Stimulated activated CD8-positive, alpha-beta memory T cell treated with anti-CD3 and anti-CD28 coated beads, Interleukin-7, amount 100 ng/mL, for 1 hour (primary cell): ENCODE results near the gene PRTFDC1.
"Not testable (repeated sequence)": the region's sequence is repeated elsewhere in the genome, so short reads cannot be mapped to it uniquely, and the experiment has no call there.

Source experiments
- DNase-seq, 2 donors: peaks; one replicate each; pipeline ENCODE4 v3.0.0-alpha.2; 2020; ENCODE audit warnings: low read depth in 2 of 2

PRTFDC1 gene

GRCh38 chr10:24930427-24930826, 22.0 kb downstream of the PRTFDC1 start:
- DNase-seq: no peak

GRCh38 chr10:24929904-24930303, 22.5 kb downstream of the PRTFDC1 start:
- no peak for DNase-seq

GRCh38 chr10:24929056-24929544, 23.3 kb downstream of the PRTFDC1 start:
- no peak for DNase-seq

GRCh38 chr10:24928163-24928562, 24.2 kb downstream of the PRTFDC1 start:
- DNase-seq: no peak

- DNase-seq: no peak
These were observed 25.8 kb downstream of the PRTFDC1 start for GRCh38 chr10:24926557-24926956.

- no peak for DNase-seq
These were observed 26.6 kb downstream of the PRTFDC1 start for GRCh38 chr10:24925799-24926198.

- not testable (repeated sequence) for DNase-seq
These were observed 27.9 kb downstream of the PRTFDC1 start for GRCh38 chr10:24924483-24924882.

- DNase-seq: not testable (repeated sequence)
These were observed 30.1 kb downstream of the PRTFDC1 start for GRCh38 chr10:24922222-24922868.

GRCh38 chr10:24920907-24921881, 31.2 kb downstream of the PRTFDC1 start:
- DNase-seq: no peak

- not testable (repeated sequence) for DNase-seq
These were observed 32.2 kb downstream of the PRTFDC1 start for GRCh38 chr10:24920192-24920591.

GRCh38 chr10:24919629-24920028, 32.8 kb downstream of the PRTFDC1 start:
- not testable (repeated sequence) for DNase-seq

GRCh38 chr10:24917979-24918378, 34.4 kb downstream of the PRTFDC1 start:
- no peak for DNase-seq

- DNase-seq: no peak
These were observed 34.9 kb downstream of the PRTFDC1 start for GRCh38 chr10:24917493-24917892.

GRCh38 chr10:24916365-24916764, 36.0 kb downstream of the PRTFDC1 start:
- DNase-seq: no peak

- no peak for DNase-seq
These were observed 37.1 kb downstream of the PRTFDC1 start for GRCh38 chr10:24915304-24915703.

GRCh38 chr10:24914148-24914547, 38.3 kb downstream of the PRTFDC1 start:
- DNase-seq: no peak

- no peak for DNase-seq
These were observed 40.2 kb downstream of the PRTFDC1 start for GRCh38 chr10:24912215-24912614.

GRCh38 chr10:24911029-24911428, 41.4 kb downstream of the PRTFDC1 start:
- DNase-seq: no peak

GRCh38 chr10:24910574-24910973, 41.8 kb downstream of the PRTFDC1 start:
- no peak for DNase-seq

- no peak for DNase-seq
These were observed 43.5 kb downstream of the PRTFDC1 start for GRCh38 chr10:24908793-24909423.

GRCh38 chr10:24907956-24908355, 44.5 kb downstream of the PRTFDC1 start:
- no peak for DNase-seq

GRCh38 chr10:24906372-24906771, 46.0 kb downstream of the PRTFDC1 start:
- no peak for DNase-seq
